GM18499 (cell line): Measurements from ENCODE around the gene ZFHX3.

Experiments
- ATAC-seq: cut with Tn5 transposase; IDR thresholded peaks from one replicate; pipeline ENCODE4 v1.9.1; 2021; ENCODE audit warnings: moderate number of reproducible peaks; ENCODE audit not compliant: insufficient read depth, unreplicated experiment

Gene ZFHX3

GRCh38 chr16:72960101-72960500 lies 87.8 kb downstream of the ZFHX3 start:
- ATAC-seq: no peak

- ATAC-seq: no peak
Observed at GRCh38 chr16:72959301-72959996, 88.5 kb downstream of the ZFHX3 start.

GRCh38 chr16:72958522-72959076 lies 89.3 kb downstream of the ZFHX3 start:
- ATAC-seq: no peak

GRCh38 chr16:72957303-72958277 lies 90.3 kb downstream of the ZFHX3 start:
- ATAC-seq: no peak

GRCh38 chr16:72956124-72957064 lies 91.5 kb downstream of the ZFHX3 start:
- ATAC-seq: no peak

GRCh38 chr16:72952811-72953271 lies 95.1 kb downstream of the ZFHX3 start:
- no peak for ATAC-seq

GRCh38 chr16:72952404-72952803 lies 95.5 kb downstream of the ZFHX3 start:
- no peak for ATAC-seq

- no peak for ATAC-seq
Observed at GRCh38 chr16:72951916-72952315, 96.0 kb downstream of the ZFHX3 start.

GRCh38 chr16:72950669-72951068 lies 97.3 kb downstream of the ZFHX3 start:
- no peak for ATAC-seq

GRCh38 chr16:72948238-72948829 lies 99.6 kb downstream of the ZFHX3 start:
- no peak for ATAC-seq

GRCh38 chr16:72947379-72948237 lies 100.3 kb downstream of the ZFHX3 start:
- ATAC-seq: no peak

GRCh38 chr16:72946474-72947194 lies 101.3 kb downstream of the ZFHX3 start:
- no peak for ATAC-seq

- no peak for ATAC-seq
Observed at GRCh38 chr16:72946063-72946462, 101.9 kb downstream of the ZFHX3 start.

GRCh38 chr16:72945611-72946010 lies 102.3 kb downstream of the ZFHX3 start:
- ATAC-seq: no peak

- ATAC-seq: no peak
Observed at GRCh38 chr16:72944757-72945485, 103.0 kb downstream of the ZFHX3 start.

GRCh38 chr16:72942021-72942420 lies 105.9 kb downstream of the ZFHX3 start:
- ATAC-seq: no peak

- no peak for ATAC-seq
Observed at GRCh38 chr16:72940886-72941285, 107.0 kb downstream of the ZFHX3 start.
